Measurements from ENCODE around the gene DMAC1. TPM values are rescaled to one million over a fixed set of nuclear protein-coding genes. Genes with fewer than 3 reads are reported as not detected.

Gene DMAC1
- total and polyA plus RNA-seq, 2 donors (not counting 1 experiment from before 2014, with no cell fraction given), result 9.8 to 25.7 TPM

GRCh38 chr9:7790819-7791182, 8.8 kb downstream of the DMAC1 start:
- WGBS (ENCODE audit: insufficient coverage), result 98% methylated on average over 4 of the region's 6 CpGs
- intact Hi-C loops (cut with micrococcal nuclease), result no loop called here
- DNase-seq (no peak), ATAC-seq (ENCODE audit: low read depth) (no peak)
- Histone ChIP-seq H3K27ac (ENCODE audit: low read length in 2 of 2) (no peak overlapping the region), H3K9ac (ENCODE audit: low read length) (no peak overlapping the region), H4K20me1 (ENCODE audit: control insufficient read depth, insufficient read depth, low read length, poor library complexity, severe bottlenecking) (no peaks in the 10 kb centered on the region), H3K27me3 (replicated peaks in 1 of 4; ENCODE audit: control extremely low read depth in 1 of 4, control insufficient read depth in 3 of 4, insufficient read depth in 4 of 4, low read length in 3 of 4) (no peaks in the 10 kb centered on the region), H3K9me3 (ENCODE audit: control extremely low read depth in 1 of 3, control insufficient read depth in 2 of 3, insufficient read depth in 1 of 3, low read length in 2 of 3) (no peaks in the 10 kb centered on the region), H3K4me1 (ENCODE audit: control insufficient read depth in 2 of 2, insufficient read depth in 2 of 2, low read length in 2 of 2) (no peaks in the 10 kb centered on the region), H3K79me2 (ENCODE audit: control insufficient read depth, insufficient read depth, low read length) (no peaks in the 10 kb centered on the region), H3K4me2 (replicated peaks; ENCODE audit: low read depth, low read length, poor library complexity, severe bottlenecking) (no peak overlapping the region), H2AFZ (ENCODE audit: insufficient read depth, low read depth, low read length, poor library complexity, severe bottlenecking) (no peak overlapping the region), H3K4me3 (ENCODE audit: control extremely low read depth in 1 of 5, extremely low read depth in 1 of 5, insufficient read depth in 1 of 5, low read depth in 2 of 5, low read length in 4 of 5) (no peak overlapping the region), H3K36me3 (replicated peaks in 1 of 2; ENCODE audit: control extremely low read depth in 1 of 2, control insufficient read depth in 1 of 2, extremely low read depth in 1 of 2, insufficient read depth in 2 of 2, low read length in 1 of 2) (peaks cover 0 to 32% of the 10 kb centered on the region in 2 experiments)
- ChIA-PET POLR2A (no interaction called here), CTCF (no interaction called here)
- Mint-ChIP-seq H3K4me1 (peaks cover 3% of the 10 kb centered on the region), H3K4me3 (no peak overlapping the region), H3K27me3 (no peaks in the 10 kb centered on the region), H3K27ac (no peak overlapping the region), H3K9me3 (ENCODE audit: insufficient read depth) (no peaks in the 10 kb centered on the region)
- TF ChIP-seq EZH2 (IDR thresholded peaks at IDR 0.05; ENCODE audit: borderline replicate concordance, insufficient read depth, low read depth, low read length, poor library complexity, severe bottlenecking) (no peak), CTCF (IDR thresholded peaks at IDR 0.05) (no peak)

GRCh38 chr9:7790022-7790818, 9.4 kb downstream of the DMAC1 start:
- 97% methylated on average over 11 of the region's 12 CpGs for WGBS (ENCODE audit: insufficient coverage)
- H3K9ac ChIP-seq (ENCODE audit: low read length), result no peak overlapping the region
- H3K27ac ChIP-seq (ENCODE audit: low read length in 2 of 2), result no peak overlapping the region
- peaks cover 2% of the 10 kb centered on the region for H3K4me1 Mint-ChIP-seq
- H3K9me3 ChIP-seq (ENCODE audit: control extremely low read depth in 1 of 3, control insufficient read depth in 2 of 3, insufficient read depth in 1 of 3, low read length in 2 of 3), result no peaks in the 10 kb centered on the region
- no peaks in the 10 kb centered on the region for H3K27me3 ChIP-seq (replicated peaks in 1 of 4; ENCODE audit: control extremely low read depth in 1 of 4, control insufficient read depth in 3 of 4, insufficient read depth in 4 of 4, low read length in 3 of 4)
- no peak overlapping the region for H2AFZ ChIP-seq (ENCODE audit: insufficient read depth, low read depth, low read length, poor library complexity, severe bottlenecking)
- no peaks in the 10 kb centered on the region for H3K27me3 Mint-ChIP-seq
- ChIA-PET CTCF (no interaction called here), POLR2A (no interaction called here)
- H3K27ac Mint-ChIP-seq, result no peak overlapping the region
- intact Hi-C loops (cut with micrococcal nuclease), result no loop called here
- H3K4me1 ChIP-seq (ENCODE audit: control insufficient read depth in 2 of 2, insufficient read depth in 2 of 2, low read length in 2 of 2), result no peaks in the 10 kb centered on the region
- H3K4me3 Mint-ChIP-seq, result no peak overlapping the region
- H4K20me1 ChIP-seq (ENCODE audit: control insufficient read depth, insufficient read depth, low read length, poor library complexity, severe bottlenecking), result no peaks in the 10 kb centered on the region
- H3K9me3 Mint-ChIP-seq (ENCODE audit: insufficient read depth), result no peaks in the 10 kb centered on the region
- no peak overlapping the region for H3K4me3 ChIP-seq (ENCODE audit: control extremely low read depth in 1 of 5, extremely low read depth in 1 of 5, insufficient read depth in 1 of 5, low read depth in 2 of 5, low read length in 4 of 5)
- no peak for TF ChIP-seq EZH2 (IDR thresholded peaks at IDR 0.05; ENCODE audit: borderline replicate concordance, insufficient read depth, low read depth, low read length, poor library complexity, severe bottlenecking)
- no peak for TF ChIP-seq CTCF (IDR thresholded peaks at IDR 0.05)
- H3K4me2 ChIP-seq (replicated peaks; ENCODE audit: low read depth, low read length, poor library complexity, severe bottlenecking), result no peak overlapping the region
- H3K36me3 ChIP-seq (replicated peaks in 1 of 2; ENCODE audit: control extremely low read depth in 1 of 2, control insufficient read depth in 1 of 2, extremely low read depth in 1 of 2, insufficient read depth in 2 of 2, low read length in 1 of 2), result peaks cover 0 to 26% of the 10 kb centered on the region in 2 experiments
- no peaks in the 10 kb centered on the region for H3K79me2 ChIP-seq (ENCODE audit: control insufficient read depth, insufficient read depth, low read length)
- no peak for DNase-seq
- ATAC-seq (ENCODE audit: low read depth), result no peak

All from B cell (primary cell).